Mesenchymal stem cell (in vitro differentiated cells and primary cell): ENCODE results near the gene SLC29A2.

Experiments used
- DNase-seq: peaks from one replicate; pipeline ENCODE4 v3.0.0-alpha.2; 2013
- H2AFZ ChIP-seq: one replicate; pipeline ENCODE4 v1.6.1; 2013; ENCODE audit warnings: low read depth, mild to moderate bottlenecking, control low read depth, inconsistent platforms, low read length, moderate library complexity
- H2AK5ac ChIP-seq: 2 replicates; pipeline ENCODE4 v1.6.1; 2013; ENCODE audit warnings: low read length, moderate library complexity, mild to moderate bottlenecking, inconsistent platforms; ENCODE audit not compliant: severe bottlenecking
- H2BK120ac ChIP-seq: one replicate; pipeline ENCODE4 v1.6.1; 2013; ENCODE audit warnings: low read depth, mild to moderate bottlenecking, inconsistent platforms, low read length, moderate library complexity
- H2BK12ac ChIP-seq, 2 experiments: one replicate each; pipeline ENCODE4 v1.6.1; 2013; ENCODE audit warnings: inconsistent platforms in 2 of 2, low read length in 2 of 2, mild to moderate bottlenecking in 2 of 2, moderate library complexity in 2 of 2, control low read depth in 1 of 2
- H2BK15ac ChIP-seq: one replicate; pipeline ENCODE4 v1.6.1; 2013; ENCODE audit warnings: mild to moderate bottlenecking, low read depth, inconsistent platforms; ENCODE audit not compliant: poor library complexity, severe bottlenecking
- H2BK5ac ChIP-seq: 2 replicates; pipeline ENCODE4 v1.6.1; 2013; ENCODE audit warnings: low read depth, mild to moderate bottlenecking, low read length, control low read depth, inconsistent platforms; ENCODE audit not compliant: poor library complexity, severe bottlenecking
- H3K14ac ChIP-seq, 2 experiments: one replicate each; pipeline ENCODE4 v1.6.1; 2013; ENCODE audit warnings: inconsistent platforms in 2 of 2, low read length in 2 of 2, control low read depth in 1 of 2, mild to moderate bottlenecking in 1 of 2, moderate library complexity in 1 of 2
- H3K18ac ChIP-seq, 2 experiments: one replicate each; pipeline ENCODE4 v1.6.1; 2013; ENCODE audit warnings: inconsistent platforms in 2 of 2, low read length in 2 of 2, control low read depth in 1 of 2, low read depth in 1 of 2, mild to moderate bottlenecking in 1 of 2
- H3K23ac ChIP-seq, 2 experiments: one replicate each; pipeline ENCODE4 v1.6.1; 2013; ENCODE audit warnings: inconsistent platforms in 2 of 2, low read length in 2 of 2, mild to moderate bottlenecking in 2 of 2, moderate library complexity in 2 of 2, control low read depth in 1 of 2
- H3K27ac ChIP-seq: 2 replicates; pipeline ENCODE4 v1.5.1; 2013; ENCODE audit warnings: mild to moderate bottlenecking, moderate library complexity, low read length, control low read depth, inconsistent platforms; ENCODE audit not compliant: poor library complexity, severe bottlenecking
- H3K27me3 ChIP-seq, 2 experiments: 2 replicates each; pipeline versions ENCODE4 v1.6.1 to v1.7.0; 2013; ENCODE audit warnings: low read length in 2 of 2, mild to moderate bottlenecking in 2 of 2, moderate library complexity in 2 of 2, control low read depth in 1 of 2, inconsistent platforms in 1 of 2; ENCODE audit not compliant: control insufficient read depth in 1 of 2, insufficient read depth in 1 of 2
- H3K36me3 ChIP-seq, 2 experiments: 2 replicates each; pipeline versions ENCODE4 v1.6.1 to v1.7.0; 2013; ENCODE audit warnings: low read length in 2 of 2, control low read depth in 1 of 2, inconsistent platforms in 1 of 2, low read depth in 1 of 2, mild to moderate bottlenecking in 1 of 2; ENCODE audit not compliant: insufficient read depth in 2 of 2, control insufficient read depth in 1 of 2
- H3K4ac ChIP-seq, 2 experiments: one replicate each; pipeline ENCODE4 v1.6.1; 2013; ENCODE audit warnings: inconsistent platforms in 2 of 2, low read length in 2 of 2, mild to moderate bottlenecking in 2 of 2, moderate library complexity in 2 of 2, control low read depth in 1 of 2, low read depth in 1 of 2
- H3K4me1 ChIP-seq: 2 replicates; pipeline ENCODE4 v1.6.1; 2013; ENCODE audit warnings: low read depth, low read length, control low read depth; ENCODE audit not compliant: control insufficient read depth, insufficient read depth
- H3K4me2 ChIP-seq: 2 replicates; pipeline ENCODE4 v1.6.1; 2013; ENCODE audit warnings: low read length, mild to moderate bottlenecking, inconsistent platforms; ENCODE audit not compliant: poor library complexity, severe bottlenecking
- H3K4me3 ChIP-seq, 2 experiments: 2 replicates each; pipeline versions ENCODE4 v1.5.1 to v1.7.0; 2013; ENCODE audit warnings: low read length in 2 of 2, mild to moderate bottlenecking in 2 of 2, control low read depth in 1 of 2, low read depth in 1 of 2; ENCODE audit not compliant: insufficient read depth in 1 of 2
- H3K79me1 ChIP-seq: replicated peaks from 2 replicates; pipeline ENCODE4 v1.6.1; 2013; ENCODE audit warnings: mild to moderate bottlenecking, control low read depth, low read length, inconsistent platforms; ENCODE audit not compliant: poor library complexity, severe bottlenecking
- H3K9ac ChIP-seq: 2 replicates; pipeline ENCODE4 v1.7.0; 2013; ENCODE audit warnings: mild to moderate bottlenecking, low read length, moderate library complexity
- H3K9me3 ChIP-seq: 2 replicates; pipeline ENCODE4 v1.7.0; 2013; ENCODE audit warnings: mild to moderate bottlenecking, low read length; ENCODE audit not compliant: control insufficient read depth
- H4K8ac ChIP-seq: one replicate; pipeline ENCODE4 v1.6.1; 2013; ENCODE audit warnings: inconsistent platforms, mild to moderate bottlenecking, low read length, moderate library complexity
- H4K91ac ChIP-seq: one replicate; pipeline ENCODE4 v1.6.1; 2013; ENCODE audit warnings: mild to moderate bottlenecking, low read length, inconsistent platforms
- WGBS: methylation state at CpG from one replicate; pipeline ENCODE4 v1.1.7; 2013; ENCODE audit warnings: mixed read lengths; 5-methylcytosine and 5-hydroxymethylcytosine counted together

Gene SLC29A2

GRCh38 chr11:66337103-66337899, 34.3 kb downstream of the SLC29A2 start:
- peak overlapping the region; percentile 84 for H4K8ac ChIP-seq
- H2BK12ac ChIP-seq: peak overlapping the region; percentile 56 to 90
- H3K36me3 ChIP-seq: peaks cover 63 to 77% of the 10 kb centered on the region in 2 experiments
- H3K4me2 ChIP-seq: peak overlapping the region; percentile 68
- H2BK5ac ChIP-seq: peak overlapping the region; percentile 11
- peak overlapping the region; percentile 52 to 63 for H3K4ac ChIP-seq
- no peak overlapping the region for H2AFZ ChIP-seq
- H3K14ac ChIP-seq: no peak overlapping the region
- peaks cover 33% of the 10 kb centered on the region for H3K79me1 ChIP-seq
- WGBS: 41% methylated on average over 18 of the region's 18 CpGs
- DNase-seq: peak; percentile 75
- no peak overlapping the region for H3K4me3 ChIP-seq
- H2BK15ac ChIP-seq: peak overlapping the region; percentile 65
- H3K9me3 ChIP-seq: no peaks in the 10 kb centered on the region
- peak overlapping the region; percentile 77 for H4K91ac ChIP-seq
- no peak overlapping the region for H2BK120ac ChIP-seq
- peak overlapping the region; percentile 4 to 44 for H3K18ac ChIP-seq
- peak overlapping the region; percentile 97 for H3K27ac ChIP-seq
- H3K23ac ChIP-seq: peak overlapping the region in 1 of 2 experiments; percentile 53
- H2AK5ac ChIP-seq: peak overlapping the region; percentile 36
- H3K4me1 ChIP-seq: peaks cover 71% of the 10 kb centered on the region
- H3K27me3 ChIP-seq: no peaks in the 10 kb centered on the region
- peak overlapping the region; percentile 99 for H3K9ac ChIP-seq

- Histone ChIP-seq H2AK5ac (peak within 1 kb of the TSS; percentile 46), H4K91ac (peak within 1 kb of the TSS; percentile 99), H4K8ac (peak within 1 kb of the TSS; percentile 92), H3K9ac (peak within 1 kb of the TSS; percentile 99), H3K18ac (peak within 1 kb of the TSS; percentile 97 to 99), H3K9me3 (no peaks in the 10 kb centered on the region), H2AFZ (peak within 1 kb of the TSS; percentile 7), H3K23ac (peak within 1 kb of the TSS in 1 of 2 experiments; percentile 53), H3K14ac (peak within 1 kb of the TSS in 1 of 2 experiments; percentile 95), H2BK5ac (peak within 1 kb of the TSS; percentile 90), H3K79me1 (peaks cover 38% of the 10 kb centered on the region), H3K4me1 (peaks cover 66% of the 10 kb centered on the region), H3K27ac (peak within 1 kb of the TSS; percentile 97), H3K27me3 (no peaks in the 10 kb centered on the region), H2BK15ac (peak within 1 kb of the TSS; percentile 92), H3K4me3 (peak within 1 kb of the TSS; percentile 68 to 85), H3K36me3 (peaks cover 63 to 77% of the 10 kb centered on the region in 2 experiments), H2BK120ac (peak within 1 kb of the TSS; percentile 91), H3K4me2 (peak within 1 kb of the TSS; percentile 68), H3K4ac (peak within 1 kb of the TSS; percentile 90 to 94), H2BK12ac (peak within 1 kb of the TSS; percentile 49 to 93)
- 9% methylated on average over 22 of the region's 22 CpGs for WGBS
- DNase-seq: peak; percentile 100
Observed at GRCh38 chr11:66336234-66337102, 35.1 kb downstream of the SLC29A2 start, which contains the start of gene RIN1. RIN1 (minus strand) TSS chr11:66336434; CDS start chr11:66336402, 32 bp downstream.

GRCh38 chr11:66335531-66336233, 35.9 kb downstream of the SLC29A2 start:
- Histone ChIP-seq H3K14ac (peak overlapping the region in 1 of 2 experiments; percentile 95), H3K18ac (peak overlapping the region; percentile 97 to 99), H3K4me2 (peak overlapping the region; percentile 68), H3K4me1 (peaks cover 66% of the 10 kb centered on the region), H3K4ac (peak overlapping the region; percentile 90 to 94), H4K91ac (peak overlapping the region; percentile 99), H2AFZ (peak overlapping the region; percentile 7), H3K36me3 (peaks cover 60 to 77% of the 10 kb centered on the region in 2 experiments), H3K27me3 (no peaks in the 10 kb centered on the region), H2BK120ac (peak overlapping the region; percentile 91), H2AK5ac (peak overlapping the region; percentile 46), H3K9ac (peak overlapping the region; percentile 99), H4K8ac (peak overlapping the region; percentile 92), H3K9me3 (no peaks in the 10 kb centered on the region), H3K4me3 (peak overlapping the region; percentile 68 to 85), H3K79me1 (peaks cover 30% of the 10 kb centered on the region), H3K23ac (no peak overlapping the region), H3K27ac (peak overlapping the region; percentile 97), H2BK5ac (peak overlapping the region; percentile 90), H2BK12ac (peak overlapping the region; percentile 49 to 93), H2BK15ac (peak overlapping the region; percentile 92)
- WGBS: 3% methylated on average over 35 of the region's 35 CpGs
- DNase-seq: peak; percentile 82
